GM12874 (cell line): ENCODE measurements around the gene ADAMTS20.

ENCODE experiments used
- CTCF ChIP-seq: IDR thresholded peaks from 2 replicates; pipeline ENCODE4 v1.5.1; 2011; ENCODE audit warnings: low read depth, mild to moderate bottlenecking, control low read depth, low read length, moderate library complexity; ENCODE audit not compliant: insufficient read depth

The ADAMTS20 gene

GRCh38 chr12:43325786-43326185 is 226.2 kb downstream of the ADAMTS20 start:
- TF ChIP-seq CTCF, result no peak

GRCh38 chr12:43320281-43320680 is 231.7 kb downstream of the ADAMTS20 start:
- TF ChIP-seq CTCF, result no peak

- no peak for TF ChIP-seq CTCF
Observed at GRCh38 chr12:43318021-43318420, 234.0 kb downstream of the ADAMTS20 start.

GRCh38 chr12:43317156-43317555 is 234.8 kb downstream of the ADAMTS20 start:
- TF ChIP-seq CTCF, result no peak

- TF ChIP-seq CTCF, result no peak
Observed at GRCh38 chr12:43316520-43316919, 235.5 kb downstream of the ADAMTS20 start.

- no peak for TF ChIP-seq CTCF
Observed at GRCh38 chr12:43315961-43316360, 236.0 kb downstream of the ADAMTS20 start.

- TF ChIP-seq CTCF, result no peak
Observed at GRCh38 chr12:43312991-43313505, 239.0 kb downstream of the ADAMTS20 start.
